OCI-LY1 (cell line): ENCODE data around the gene VPS52.

Experiments used
- CTCF ChIP-seq: fragments of 200-600 bp; sonication (generic), shearing (Covaris generic); IDR thresholded peaks from 2 replicates; pipeline ENCODE4 v1.5.1; 2017; ENCODE audit warnings: mild to moderate bottlenecking, antibody characterized with exemption, low read length, moderate library complexity, mixed read lengths
- EZH2 ChIP-seq: fragments of 200-600 bp; sonication (generic), shearing (Covaris generic); IDR thresholded peaks from 2 replicates; pipeline ENCODE4 v1.8.0; 2017; ENCODE audit warnings: borderline replicate concordance, mixed run types, mild to moderate bottlenecking, antibody characterized with exemption, low read length, moderate library complexity, mixed read lengths

- no peak for TF ChIP-seq CTCF
- TF ChIP-seq EZH2 = no peak
Measured at GRCh38 chr6:33304216-33304615, 32.5 kb upstream of the VPS52 start.
